HL-60 (cell line): ENCODE measurements around the gene TMEM108.

Source experiments
- DNase-seq, 2 experiments: peaks; one replicate each; pipeline ENCODE4 v3.0.0-alpha.2; 2010 to 2020; ENCODE audit warnings: low read depth in 1 of 2, low spot score in 1 of 2
- H3K27ac ChIP-seq: fragments of 250-450 bp; sonication (Bioruptor Pico); replicated peaks from 2 replicates; pipeline ENCODE4 v1.5.1; 2020; ENCODE audit warnings: mild to moderate bottlenecking, moderate library complexity
- H3K27me3 ChIP-seq: fragments of 250-450 bp; sonication (Bioruptor Pico); 2 replicates; pipeline ENCODE4 v1.5.1; 2021; ENCODE audit warnings: mild to moderate bottlenecking, moderate library complexity; ENCODE audit not compliant: insufficient read depth, poor library complexity, severe bottlenecking
- H3K4me3 ChIP-seq: replicated peaks from 2 replicates; pipeline ENCODE4 v1.5.1; 2011; ENCODE audit warnings: mild to moderate bottlenecking, control low read depth, low read length; ENCODE audit not compliant: insufficient read depth
- GABPA ChIP-seq: IDR thresholded peaks from 2 replicates; pipeline ENCODE4 v1.6.1; 2012; ENCODE audit warnings: low read depth
- POLR2AphosphoS5 ChIP-seq: IDR thresholded peaks from 2 replicates; pipeline ENCODE4 v1.6.1; 2012; ENCODE audit warnings: low read depth
- SPI1 ChIP-seq: IDR thresholded peaks from 2 replicates; pipeline ENCODE4 v1.6.1; 2012; ENCODE audit warnings: low read depth, mild to moderate bottlenecking, borderline replicate concordance
- TF ChIP-seq, protein P1 (sequence below): IDR thresholded peaks from 2 replicates; pipeline ENCODE4 v1.6.1; 2012; ENCODE audit warnings: low read depth; ENCODE audit not compliant: insufficient replicate concordance
- TF ChIP-seq, protein P2 (sequence below): IDR thresholded peaks from one replicate; pipeline ENCODE4 v1.5.1; 2011; ENCODE audit warnings: low read length, control low read depth, inconsistent platforms; ENCODE audit not compliant: insufficient read depth

Gene TMEM108

DNA sequence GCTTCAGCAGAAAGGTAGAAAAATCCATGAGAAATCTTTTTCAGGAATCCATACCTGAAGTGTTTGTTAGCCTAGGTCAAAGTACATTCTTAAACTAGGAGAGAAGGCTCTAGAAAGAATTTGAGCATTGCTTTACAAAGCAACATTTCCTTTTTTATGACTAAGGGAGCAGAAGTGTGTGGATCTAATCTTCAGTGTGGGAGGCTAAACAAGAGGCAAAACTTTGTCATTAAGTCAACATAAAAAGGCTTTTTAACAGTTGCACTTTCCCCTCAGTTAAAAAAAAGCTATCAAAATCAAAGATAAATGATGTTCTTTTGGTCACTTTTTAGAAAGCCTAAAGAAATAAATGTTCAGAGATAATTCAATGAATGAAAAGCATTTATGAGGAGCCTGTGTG, 154.8 kb downstream of the TMEM108 start:
- Histone ChIP-seq H3K27me3 (no peaks in the 10 kb centered on the region), H3K4me3 (no peak overlapping the region), H3K27ac (no peak overlapping the region)
- DNase-seq = no peak
- TF ChIP-seq, protein P1, sequence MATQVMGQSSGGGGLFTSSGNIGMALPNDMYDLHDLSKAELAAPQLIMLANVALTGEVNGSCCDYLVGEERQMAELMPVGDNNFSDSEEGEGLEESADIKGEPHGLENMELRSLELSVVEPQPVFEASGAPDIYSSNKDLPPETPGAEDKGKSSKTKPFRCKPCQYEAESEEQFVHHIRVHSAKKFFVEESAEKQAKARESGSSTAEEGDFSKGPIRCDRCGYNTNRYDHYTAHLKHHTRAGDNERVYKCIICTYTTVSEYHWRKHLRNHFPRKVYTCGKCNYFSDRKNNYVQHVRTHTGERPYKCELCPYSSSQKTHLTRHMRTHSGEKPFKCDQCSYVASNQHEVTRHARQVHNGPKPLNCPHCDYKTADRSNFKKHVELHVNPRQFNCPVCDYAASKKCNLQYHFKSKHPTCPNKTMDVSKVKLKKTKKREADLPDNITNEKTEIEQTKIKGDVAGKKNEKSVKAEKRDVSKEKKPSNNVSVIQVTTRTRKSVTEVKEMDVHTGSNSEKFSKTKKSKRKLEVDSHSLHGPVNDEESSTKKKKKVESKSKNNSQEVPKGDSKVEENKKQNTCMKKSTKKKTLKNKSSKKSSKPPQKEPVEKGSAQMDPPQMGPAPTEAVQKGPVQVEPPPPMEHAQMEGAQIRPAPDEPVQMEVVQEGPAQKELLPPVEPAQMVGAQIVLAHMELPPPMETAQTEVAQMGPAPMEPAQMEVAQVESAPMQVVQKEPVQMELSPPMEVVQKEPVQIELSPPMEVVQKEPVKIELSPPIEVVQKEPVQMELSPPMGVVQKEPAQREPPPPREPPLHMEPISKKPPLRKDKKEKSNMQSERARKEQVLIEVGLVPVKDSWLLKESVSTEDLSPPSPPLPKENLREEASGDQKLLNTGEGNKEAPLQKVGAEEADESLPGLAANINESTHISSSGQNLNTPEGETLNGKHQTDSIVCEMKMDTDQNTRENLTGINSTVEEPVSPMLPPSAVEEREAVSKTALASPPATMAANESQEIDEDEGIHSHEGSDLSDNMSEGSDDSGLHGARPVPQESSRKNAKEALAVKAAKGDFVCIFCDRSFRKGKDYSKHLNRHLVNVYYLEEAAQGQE = no peak
- no peak for TF ChIP-seq SPI1

DNA sequence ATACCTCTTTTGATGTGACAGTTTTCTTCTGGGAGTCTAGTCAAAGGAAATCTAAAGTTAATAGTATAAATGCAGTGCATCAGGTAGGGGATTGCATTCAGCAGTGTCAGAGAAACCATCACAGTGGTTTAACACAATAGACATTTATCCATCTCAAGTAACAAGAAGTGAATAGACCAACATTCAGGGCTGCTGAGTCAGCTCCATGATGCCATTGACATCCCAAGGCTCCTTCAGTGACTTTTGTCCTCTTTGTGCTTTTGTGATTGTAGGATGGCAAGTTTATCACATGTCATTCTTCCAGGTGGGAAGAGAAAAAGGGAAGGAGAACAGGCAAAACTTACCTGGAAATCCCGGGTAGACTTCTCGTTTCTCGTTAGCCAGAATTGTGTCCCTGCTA, 158.3 kb downstream of the TMEM108 start:
- DNase-seq = no peak
- H3K4me3 ChIP-seq = no peak overlapping the region
- TF ChIP-seq, protein P1 = no peak
- TF ChIP-seq POLR2AphosphoS5 = no peak
- no peak for TF ChIP-seq SPI1
- TF ChIP-seq GABPA = no peak
- TF ChIP-seq, protein P2, sequence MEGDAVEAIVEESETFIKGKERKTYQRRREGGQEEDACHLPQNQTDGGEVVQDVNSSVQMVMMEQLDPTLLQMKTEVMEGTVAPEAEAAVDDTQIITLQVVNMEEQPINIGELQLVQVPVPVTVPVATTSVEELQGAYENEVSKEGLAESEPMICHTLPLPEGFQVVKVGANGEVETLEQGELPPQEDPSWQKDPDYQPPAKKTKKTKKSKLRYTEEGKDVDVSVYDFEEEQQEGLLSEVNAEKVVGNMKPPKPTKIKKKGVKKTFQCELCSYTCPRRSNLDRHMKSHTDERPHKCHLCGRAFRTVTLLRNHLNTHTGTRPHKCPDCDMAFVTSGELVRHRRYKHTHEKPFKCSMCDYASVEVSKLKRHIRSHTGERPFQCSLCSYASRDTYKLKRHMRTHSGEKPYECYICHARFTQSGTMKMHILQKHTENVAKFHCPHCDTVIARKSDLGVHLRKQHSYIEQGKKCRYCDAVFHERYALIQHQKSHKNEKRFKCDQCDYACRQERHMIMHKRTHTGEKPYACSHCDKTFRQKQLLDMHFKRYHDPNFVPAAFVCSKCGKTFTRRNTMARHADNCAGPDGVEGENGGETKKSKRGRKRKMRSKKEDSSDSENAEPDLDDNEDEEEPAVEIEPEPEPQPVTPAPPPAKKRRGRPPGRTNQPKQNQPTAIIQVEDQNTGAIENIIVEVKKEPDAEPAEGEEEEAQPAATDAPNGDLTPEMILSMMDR = no peak

DNA sequence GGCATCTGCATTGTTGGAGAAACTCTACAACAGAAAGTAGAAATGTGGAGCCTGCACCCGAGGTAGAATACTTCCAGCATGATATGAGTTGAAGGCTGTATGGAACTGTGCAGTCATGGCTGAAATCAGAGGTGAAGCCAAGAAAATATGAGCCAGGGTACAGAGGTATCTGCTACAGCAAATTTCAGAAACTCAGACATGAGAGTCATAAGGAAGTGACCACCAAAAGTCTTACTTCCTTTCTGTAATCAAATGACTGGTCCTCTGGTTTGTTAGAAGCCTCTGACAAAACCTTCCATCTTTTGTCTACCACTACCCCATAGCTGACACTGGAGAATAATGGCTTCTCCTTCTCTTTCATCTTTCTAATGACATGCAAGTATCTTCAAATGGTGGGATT, 159.4 kb downstream of the TMEM108 start:
- Histone ChIP-seq H3K27ac (no peak overlapping the region), H3K27me3 (no peaks in the 10 kb centered on the region), H3K4me3 (no peak overlapping the region)
- TF ChIP-seq GABPA = no peak
- TF ChIP-seq, protein P2 = no peak
- TF ChIP-seq, protein P1 = no peak
- TF ChIP-seq POLR2AphosphoS5 = no peak
- no peak for TF ChIP-seq SPI1
- DNase-seq = no peak

More for the DNA sequence above, 158.3 kb downstream of the TMEM108 start:
- H3K27ac ChIP-seq = no peak overlapping the region
- no peaks in the 10 kb centered on the region for H3K27me3 ChIP-seq

DNA sequence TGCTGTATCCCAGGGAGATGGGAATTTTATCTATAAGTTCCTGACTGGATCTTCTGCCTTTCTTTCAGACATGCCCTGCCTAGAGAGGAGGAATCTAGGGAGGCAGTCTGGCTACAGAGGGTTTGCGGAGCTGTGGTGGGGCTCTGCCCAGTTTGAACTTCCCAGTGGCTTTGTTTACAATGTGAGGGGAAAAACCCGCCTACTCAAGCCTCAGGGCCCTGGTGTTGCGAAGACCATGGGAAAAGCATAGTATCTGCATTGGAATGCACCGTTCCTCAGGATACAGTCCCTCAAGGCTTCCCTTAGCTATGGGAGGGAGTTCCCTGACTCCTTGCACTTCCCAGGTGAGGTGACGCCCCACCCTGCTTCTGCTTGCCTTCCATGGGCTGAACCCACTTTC, 168.7 kb downstream of the TMEM108 start:
- no peak overlapping the region for H3K27ac ChIP-seq
- DNase-seq = no peak

More for the DNA sequence above, 168.7 kb downstream of the TMEM108 start:
- TF ChIP-seq POLR2AphosphoS5 (no peak), SPI1 (no peak), GABPA (no peak)
- TF ChIP-seq, protein P1 = no peak
- TF ChIP-seq, protein P2 = no peak
- Histone ChIP-seq H3K27me3 (no peaks in the 10 kb centered on the region), H3K4me3 (no peak overlapping the region)
